AG09319 (cell line): ENCODE results near the gene CASKIN2.
"Not testable (repeated sequence)": the region's sequence is repeated elsewhere in the genome, so short reads cannot be mapped to it uniquely, and the experiment has no call there.

ENCODE experiments used
- DNase-seq: peaks from one replicate; pipeline ENCODE4 v3.0.0-alpha.2; 2010; ENCODE audit warnings: low read depth; ENCODE audit errors: extremely low read depth
- CTCF ChIP-seq: IDR thresholded peaks from 2 replicates; pipeline ENCODE4 v1.5.1; 2011; ENCODE audit warnings: low read depth, mild to moderate bottlenecking, inconsistent platforms, low read length, moderate library complexity

The CASKIN2 gene

GRCh38 chr17:75459246-75459589, 56.1 kb downstream of the CASKIN2 start:
- no peak for TF ChIP-seq CTCF
- DNase-seq, result no peak

- no peak for TF ChIP-seq CTCF
Observed at GRCh38 chr17:75457047-75457654, 58.2 kb downstream of the CASKIN2 start.

GRCh38 chr17:75456417-75457046, 58.8 kb downstream of the CASKIN2 start, which contains the start of gene TMEM94:
Gene TMEM94, plus strand, starts transcription at chr17:75456635. Its CDS starts 15,271 bp downstream, at chr17:75471906.
- DNase-seq, result peak; percentile 94
- TF ChIP-seq CTCF, result no peak

More at GRCh38 chr17:75457047-75457654, 58.2 kb downstream of the CASKIN2 start:
- no peak for DNase-seq

- no peak for DNase-seq
- TF ChIP-seq CTCF, result no peak
Observed at GRCh38 chr17:75456039-75456416, 59.3 kb downstream of the CASKIN2 start.

GRCh38 chr17:75454672-75455071, 60.7 kb downstream of the CASKIN2 start:
- not testable (repeated sequence) for DNase-seq

GRCh38 chr17:75454193-75454592, 61.1 kb downstream of the CASKIN2 start:
- DNase-seq, result no peak
- no peak for TF ChIP-seq CTCF

GRCh38 chr17:75450270-75450669, 65.1 kb downstream of the CASKIN2 start:
- no peak for TF ChIP-seq CTCF
- no peak for DNase-seq
